H1 (cell line): ENCODE results near the gene CDK5. TPM values are rescaled to one million over a fixed set of nuclear protein-coding genes. Genes with fewer than 3 reads are reported as not detected.

Experiments
- CTCF ChIA-PET: fragments of 300-600 bp; sonication (Branson Sonifier 250); formaldehyde crosslinking; loops from one replicate; lab custom pipeline; 2021; ENCODE audit not compliant: partially characterized antibody; lab: Charles Lee
- POLR2A ChIA-PET: fragments of 300-600 bp; sonication (Branson Sonifier 250); formaldehyde crosslinking; loops from one replicate; lab custom pipeline; 2021; ENCODE audit warnings: inconsistent platforms; ENCODE audit not compliant: partially characterized antibody; lab: Charles Lee
- DNase-seq, 2 experiments: peaks; one replicate each; pipeline versions ENCODE4 v3.0.0 to v3.0.0-alpha.2; 2010 to 2022; ENCODE audit warnings: low spot score in 2 of 2, low read depth in 1 of 2, mixed read lengths in 1 of 2
- FAIRE-seq: peaks from 2 replicates; lab custom pipeline; 2011; peaks lifted over from hg19 to GRCh38; lab: Jason Lieb, UNC
- H2AFZ ChIP-seq: 2 replicates; pipeline ENCODE4 v1.8.1; 2012; ENCODE audit warnings: low read length, inconsistent platforms
- H2AK5ac ChIP-seq: 2 replicates; pipeline ENCODE4 v1.6.1; 2013; ENCODE audit warnings: low read depth, low read length
- H2BK120ac ChIP-seq: replicated peaks from 2 replicates; pipeline ENCODE3; 2013; ENCODE audit warnings: low read depth, low read length, inconsistent platforms
- H2BK12ac ChIP-seq: 2 replicates; pipeline ENCODE4 v1.6.1; 2013; ENCODE audit warnings: low read depth, low read length
- H2BK15ac ChIP-seq: 2 replicates; pipeline ENCODE4 v1.6.1; 2013; ENCODE audit warnings: low read length
- H2BK20ac ChIP-seq: 2 replicates; pipeline ENCODE4 v1.6.1; 2013; ENCODE audit warnings: low read length
- H2BK5ac ChIP-seq: 2 replicates; pipeline ENCODE4 v1.6.1; 2013; ENCODE audit warnings: low read depth, low read length
- H3K14ac ChIP-seq: 2 replicates; pipeline ENCODE4 v1.6.1; 2013; ENCODE audit warnings: inconsistent platforms; ENCODE audit not compliant: insufficient read length
- H3K18ac ChIP-seq: 2 replicates; pipeline ENCODE4 v1.6.1; 2013; ENCODE audit warnings: low read length; ENCODE audit errors: extremely low read depth
- H3K23ac ChIP-seq: 2 replicates; pipeline ENCODE4 v1.6.1; 2013; ENCODE audit warnings: inconsistent platforms; ENCODE audit not compliant: insufficient read length
- H3K23me2 ChIP-seq: 2 replicates; pipeline ENCODE4 v1.6.1; 2013; ENCODE audit warnings: low read depth, low read length
- H3K27ac ChIP-seq: 2 replicates; pipeline ENCODE4 v1.6.1; 2011; ENCODE audit warnings: low read depth, low read length, inconsistent platforms
- H3K27me3 ChIP-seq, 4 experiments: replicated peaks in 1 of 4; 1 replicate in 1 of 4; 2 replicates in 3 of 4; pipeline versions ENCODE4 v1.6.1 to v1.8.1; 2011 to 2013; ENCODE audit warnings: low read length in 3 of 4, mild to moderate bottlenecking in 3 of 4, inconsistent platforms in 2 of 4, mixed read lengths in 2 of 4, moderate library complexity in 1 of 4; ENCODE audit not compliant: control insufficient read depth in 3 of 4, insufficient read depth in 3 of 4; ENCODE audit errors: extremely low read depth in 1 of 4
- H3K36me3 ChIP-seq, 4 experiments: 2 replicates each; pipeline versions ENCODE4 v1.6.1 to v1.8.1; 2011 to 2013; ENCODE audit warnings: mild to moderate bottlenecking in 4 of 4, low read length in 3 of 4, moderate library complexity in 2 of 4, control low read depth in 1 of 4, inconsistent platforms in 1 of 4; ENCODE audit not compliant: insufficient read depth in 4 of 4, control insufficient read depth in 2 of 4
- H3K4ac ChIP-seq: replicated peaks from 2 replicates; pipeline ENCODE3; 2013; ENCODE audit warnings: low read length, low read depth, mixed read lengths, inconsistent platforms; ENCODE audit not compliant: insufficient read length
- H3K4me1 ChIP-seq, 4 experiments: replicated peaks in 1 of 4; 1 replicate in 1 of 4; 2 replicates in 3 of 4; pipeline versions ENCODE4 v1.6.1 to v1.8.1; 2011 to 2013; ENCODE audit warnings: low read length in 3 of 4, inconsistent platforms in 2 of 4, mixed read lengths in 1 of 4; ENCODE audit not compliant: insufficient read depth in 4 of 4, control insufficient read depth in 3 of 4
- H3K4me2 ChIP-seq, 2 experiments: 2 replicates each; pipeline versions ENCODE4 v1.6.1 to v1.8.1; 2011 to 2013; ENCODE audit warnings: low read depth in 2 of 2, low read length in 2 of 2, control low read depth in 1 of 2, inconsistent platforms in 1 of 2, mild to moderate bottlenecking in 1 of 2; ENCODE audit not compliant: insufficient read depth in 1 of 2
- H3K4me3 ChIP-seq, 4 experiments: fragments of 200-600, 300-600 bp in 1 of 4; sonication (generic), shearing (Covaris generic), sonication (Bioruptor Twin) in 1 of 4; 2 replicates each; pipeline versions ENCODE4 v1.5.1 to v1.8.1; 2011 to 2016; ENCODE audit warnings: low read length in 4 of 4, low read depth in 3 of 4, control low read depth in 2 of 4, inconsistent platforms in 2 of 4, mild to moderate bottlenecking in 2 of 4, mixed read lengths in 1 of 4, moderate library complexity in 1 of 4; ENCODE audit not compliant: insufficient read depth in 2 of 4; ENCODE audit errors: extremely low read depth in 1 of 4
- H3K56ac ChIP-seq: replicated peaks from 2 replicates; pipeline ENCODE3; 2013; ENCODE audit warnings: low read depth, mild to moderate bottlenecking, mixed read lengths, low read length, inconsistent platforms; ENCODE audit not compliant: insufficient read length
- H3K79me1 ChIP-seq: 2 replicates; pipeline ENCODE4 v1.6.1; 2013; ENCODE audit warnings: low read depth, low read length, control low read depth
- H3K79me2 ChIP-seq, 2 experiments: 2 replicates each; pipeline versions ENCODE4 v1.6.1 to v1.8.1; 2012 to 2013; ENCODE audit warnings: low read length in 2 of 2, mild to moderate bottlenecking in 2 of 2, inconsistent platforms in 1 of 2; ENCODE audit not compliant: insufficient read depth in 2 of 2, control insufficient read depth in 1 of 2
- H3K9ac ChIP-seq, 4 experiments: replicated peaks in 1 of 4; 1 replicate in 1 of 4; 2 replicates in 3 of 4; pipeline versions ENCODE4 v1.6.1 to v1.8.1; 2011 to 2013; ENCODE audit warnings: low read depth in 3 of 4, low read length in 3 of 4, control low read depth in 2 of 4, mild to moderate bottlenecking in 2 of 4, moderate library complexity in 2 of 4, inconsistent platforms in 1 of 4; ENCODE audit errors: extremely low read depth in 1 of 4
- H3K9me3 ChIP-seq, 2 experiments: 2 replicates each; pipeline versions ENCODE4 v1.6.1 to v1.8.1; 2012 to 2013; ENCODE audit warnings: mild to moderate bottlenecking in 2 of 2, moderate library complexity in 2 of 2, control low read depth in 1 of 2, inconsistent platforms in 1 of 2, low read depth in 1 of 2, low read length in 1 of 2, mixed read lengths in 1 of 2; ENCODE audit not compliant: insufficient read depth in 2 of 2
- H4K20me1 ChIP-seq, 2 experiments: replicated peaks in 1 of 2; 2 replicates each; pipeline versions ENCODE3 to v1.8.1; 2011 to 2013; ENCODE audit warnings: inconsistent platforms in 2 of 2, low read length in 2 of 2, mild to moderate bottlenecking in 1 of 2; ENCODE audit not compliant: insufficient read depth in 2 of 2, control insufficient read depth in 1 of 2
- H4K5ac ChIP-seq: 2 replicates; pipeline ENCODE4 v1.6.1; 2013; ENCODE audit warnings: low read length, low read depth, mixed read lengths, inconsistent platforms; ENCODE audit not compliant: insufficient read length
- H4K8ac ChIP-seq: 2 replicates; pipeline ENCODE4 v1.8.0; 2013; ENCODE audit warnings: mild to moderate bottlenecking, moderate library complexity, low read length, inconsistent platforms; ENCODE audit not compliant: insufficient read depth; ENCODE audit errors: extremely low read depth
- H4K91ac ChIP-seq: replicated peaks from 2 replicates; pipeline ENCODE3; 2013; ENCODE audit warnings: low read length, mixed read lengths, inconsistent platforms; ENCODE audit not compliant: insufficient read length
- ATF2 ChIP-seq: IDR thresholded peaks from 2 replicates; pipeline ENCODE4 v1.6.1; 2012; ENCODE audit warnings: low read length, inconsistent platforms
- BCL11A ChIP-seq, 2 experiments: IDR thresholded peaks; one replicate each; pipeline ENCODE4 v1.6.1; 2011; ENCODE audit warnings: low read depth in 2 of 2, low read length in 2 of 2, mild to moderate bottlenecking in 2 of 2
- CBX5 ChIP-seq: fragments of 300-800, 300-1000 bp; sonication (generic); IDR thresholded peaks from 2 replicates; pipeline ENCODE4 v1.7.1; 2016; ENCODE audit warnings: antibody characterized with exemption, low read length, low read depth
- JUN ChIP-seq: IDR thresholded peaks from 2 replicates; pipeline ENCODE4 v1.6.1; 2011; ENCODE audit warnings: low read depth, mild to moderate bottlenecking, improper control_type of control experiment, low read length
- KDM4A ChIP-seq: IDR thresholded peaks from one replicate; pipeline ENCODE4 v1.7.1; 2012; ENCODE audit warnings: low read depth, mild to moderate bottlenecking, moderate library complexity, low read length, inconsistent platforms; ENCODE audit not compliant: severe bottlenecking
- NANOG ChIP-seq: IDR thresholded peaks from 2 replicates; pipeline ENCODE4 v1.6.1; 2011; ENCODE audit warnings: low read length, low read depth, mild to moderate bottlenecking, inconsistent platforms; ENCODE audit not compliant: insufficient read depth, poor library complexity, severe bottlenecking
- NRF1 ChIP-seq: IDR thresholded peaks from 2 replicates; pipeline ENCODE4 v1.6.1; 2011; ENCODE audit warnings: mild to moderate bottlenecking, low read depth, low read length, improper control_type of control experiment
- SAP30 ChIP-seq: fragments of 300-600 bp; sonication (generic); IDR thresholded peaks from 2 replicates; pipeline ENCODE4 v1.7.1; 2012; ENCODE audit warnings: low read length, moderate library complexity, mild to moderate bottlenecking, inconsistent platforms; ENCODE audit not compliant: insufficient read depth, insufficient replicate concordance
- SP4 ChIP-seq: IDR thresholded peaks from 2 replicates; pipeline ENCODE4 v1.6.1; 2012; ENCODE audit warnings: low read length, inconsistent platforms
- WGBS, 2 experiments: shearing (Covaris generic) in 1 of 2; methylation state at CpG; one replicate each; pipeline versions ENCODE4 v1.1.6 to v1.1.7; 2013 to 2015; ENCODE audit warnings: low lambda C conversion rate in 2 of 2, mixed read lengths in 2 of 2, inconsistent platforms in 1 of 2, low coverage in 1 of 2, missing lambda C conversion rate in 1 of 2; ENCODE audit not compliant: insufficient replicate concordance in 2 of 2, insufficient coverage in 1 of 2, insufficient read length in 1 of 2; ENCODE audit errors: extremely low coverage in 1 of 2, missing lambda C conversion rate in 1 of 2; 5-methylcytosine and 5-hydroxymethylcytosine counted together
- polyA plus RNA-seq, 7 experiments: library from polyadenylated mRNA; depleted of rRNA in 3 of 7; stranded (reverse) in 5 of 7; unstranded in 2 of 7; fragments of >200 nt in 5 of 7; fragments of 200-250 nt in 2 of 7; gene quantifications; 1 replicate in 5 of 7; 2 replicates in 1 of 7; 4 replicates in 1 of 7; pipeline versions ENCODE4 v1.2.1 to v1.2.3, GENCODE V29; 2011 to 2013; ENCODE audit warnings: missing spikeins in 2 of 7, mixed read lengths in 2 of 7
- total RNA-seq: library from RNA; stranded (reverse); fragmentation: NEBNext Ultra II Directional; extraction: Animal tissue kit (Norgen Biotek cat#: 25700); gene quantifications from 2 replicates; pipeline ENCODE4 v1.2.1, GENCODE V29; 2021
- TF ChIP-seq, protein P1 (sequence below): IDR thresholded peaks from 2 replicates; pipeline ENCODE4 v1.6.1; 2011; ENCODE audit warnings: low read length, improper control_type of control experiment

Gene CDK5
- total and polyA plus RNA-seq, 2 of the 8 experiments (the other 6 are each of a cell fraction or from before 2014, with no cell fraction given): 22.8 to 37.2 TPM

DNA sequence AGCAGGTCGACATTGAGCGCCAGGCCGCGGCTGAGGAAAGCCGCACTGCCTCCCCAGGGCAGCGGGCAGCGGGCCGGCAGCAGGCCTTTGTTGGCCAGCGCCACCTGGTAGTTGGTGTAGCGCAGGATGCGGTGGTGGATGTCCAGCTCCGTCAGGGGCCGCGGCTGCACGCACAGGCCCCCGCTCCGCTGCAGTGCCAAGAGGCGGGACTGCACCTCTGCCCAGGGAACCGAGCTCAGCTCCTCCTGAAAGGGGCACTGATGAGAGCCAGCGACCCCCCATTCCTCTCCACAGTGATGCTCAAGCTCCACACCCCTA is 38.6 kb downstream of the CDK5 start:
- no peaks in the 10 kb centered on the region for H3K79me2 ChIP-seq
- no peak overlapping the region for H3K4ac ChIP-seq
- FAIRE-seq: no peak
- H2BK20ac ChIP-seq: no peak overlapping the region; the same call in 1 of the 2 replicates
- peaks cover 8 to 44% (median 38%) of the 10 kb centered on the region in 4 experiments for H3K27me3 ChIP-seq
- peaks cover 0 to 24% (median 16%) of the 10 kb centered on the region in 4 experiments; a peak in 5 of 7 replicates for H3K4me1 ChIP-seq
- H3K4me3 ChIP-seq: peak overlapping the region in 2 of 4 experiments; percentile 6 to 50; a peak in 4 of 8 replicates
- H2BK12ac ChIP-seq: peak overlapping the region; percentile 84; the same call in 1 of the 2 replicates
- H4K91ac ChIP-seq: peak overlapping the region; percentile 86
- H2BK15ac ChIP-seq: no peak overlapping the region; the same call in 1 of the 2 replicates
- no peak overlapping the region for H3K56ac ChIP-seq
- no peak overlapping the region for H2BK120ac ChIP-seq
- no peak overlapping the region for H3K14ac ChIP-seq
- H2AK5ac ChIP-seq: peak overlapping the region; percentile 72; the same call in 1 of the 2 replicates
- H3K4me2 ChIP-seq: peak overlapping the region; percentile 36 to 75
- no peak overlapping the region; the same call in 1 of the 2 replicates for H2BK5ac ChIP-seq
- H3K36me3 ChIP-seq: no peaks in the 10 kb centered on the region
- H3K23me2 ChIP-seq: peaks cover 7% of the 10 kb centered on the region; the same call in 1 of the 2 replicates
- no peaks in the 10 kb centered on the region for H3K9me3 ChIP-seq
- 37% methylated on average over 19 of the region's 20 CpGs; no CpG with 5 or more reads in 1 of the 2 experiments for WGBS, 2 experiments
- H3K9ac ChIP-seq: no peak overlapping the region
- H4K20me1 ChIP-seq: no peaks in the 10 kb centered on the region
- peak overlapping the region; percentile 33; the same call in 1 of the 2 replicates for H2AFZ ChIP-seq
- no peak overlapping the region for H4K5ac ChIP-seq
- no peak for DNase-seq
- no peak overlapping the region; the same call in 1 of the 2 replicates for H3K18ac ChIP-seq
- H3K79me1 ChIP-seq: no peaks in the 10 kb centered on the region; the same call in 1 of the 2 replicates
- ChIA-PET CTCF (interaction anchor here (0.9 to 8.0 kb wide), 34 partner anchors 10 to 225 kb away, joined by 3 to 116 read pairs (median 6); partner anchors contain the start of genes ABCB8, AGAP3, ASIC3 and CDK5), POLR2A (interaction anchor here (0.5 to 3.2 kb wide), 12 partner anchors 9 to 591 kb away, joined by 3 to 18 read pairs (median 4); partner anchors contain the start of genes ABCB8 and FASTK)
- H3K27ac ChIP-seq: no peak overlapping the region
- H4K8ac ChIP-seq: peak overlapping the region; percentile 92; the same call in 1 of the 2 replicates
- H3K23ac ChIP-seq: no peak overlapping the region
- no peak for TF ChIP-seq SAP30
- no peak for TF ChIP-seq KDM4A
- no peak for TF ChIP-seq BCL11A (IDR thresholded peaks at IDR 0.05; ENCODE audit: low read depth in 2 of 2, low read length in 2 of 2)
- no peak for TF ChIP-seq ATF2
- no peak for TF ChIP-seq NANOG
- no peak for TF ChIP-seq NRF1
- TF ChIP-seq SP4: no peak
- TF ChIP-seq CBX5: no peak
- TF ChIP-seq JUN: no peak
- TF ChIP-seq, protein P1, sequence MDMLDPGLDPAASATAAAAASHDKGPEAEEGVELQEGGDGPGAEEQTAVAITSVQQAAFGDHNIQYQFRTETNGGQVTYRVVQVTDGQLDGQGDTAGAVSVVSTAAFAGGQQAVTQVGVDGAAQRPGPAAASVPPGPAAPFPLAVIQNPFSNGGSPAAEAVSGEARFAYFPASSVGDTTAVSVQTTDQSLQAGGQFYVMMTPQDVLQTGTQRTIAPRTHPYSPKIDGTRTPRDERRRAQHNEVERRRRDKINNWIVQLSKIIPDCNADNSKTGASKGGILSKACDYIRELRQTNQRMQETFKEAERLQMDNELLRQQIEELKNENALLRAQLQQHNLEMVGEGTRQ: no peak
